ENCODE measurements around the gene NID1.
A peak's percentile ranks its signal among the peaks of the same experiment; 100 is the strongest.
"Not testable (repeated sequence)": the region's sequence is repeated elsewhere in the genome, so short reads cannot be mapped to it uniquely, and the experiment has no call there.

The NID1 gene

DNA sequence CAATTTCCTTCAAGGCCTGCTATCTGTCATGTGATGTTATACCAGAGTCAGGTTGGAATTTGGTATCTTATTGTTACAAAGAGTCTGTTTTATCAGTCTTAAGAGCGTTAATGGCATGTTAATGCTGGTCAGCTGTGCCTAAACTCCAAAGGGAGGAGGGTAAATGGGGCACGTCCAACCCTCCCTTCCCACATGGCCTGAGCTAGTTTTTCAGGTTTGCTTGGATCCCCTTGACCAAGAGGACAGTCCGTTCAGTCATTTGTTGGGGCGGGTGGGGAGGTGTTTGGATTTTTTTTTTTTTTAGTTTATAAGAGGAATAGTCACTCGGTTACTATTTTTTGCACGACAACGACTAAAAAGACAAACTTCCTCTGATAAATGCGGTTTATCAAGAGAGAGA lies 134.3 kb downstream of the NID1 start:
- DNase-seq = no peak

DNA sequence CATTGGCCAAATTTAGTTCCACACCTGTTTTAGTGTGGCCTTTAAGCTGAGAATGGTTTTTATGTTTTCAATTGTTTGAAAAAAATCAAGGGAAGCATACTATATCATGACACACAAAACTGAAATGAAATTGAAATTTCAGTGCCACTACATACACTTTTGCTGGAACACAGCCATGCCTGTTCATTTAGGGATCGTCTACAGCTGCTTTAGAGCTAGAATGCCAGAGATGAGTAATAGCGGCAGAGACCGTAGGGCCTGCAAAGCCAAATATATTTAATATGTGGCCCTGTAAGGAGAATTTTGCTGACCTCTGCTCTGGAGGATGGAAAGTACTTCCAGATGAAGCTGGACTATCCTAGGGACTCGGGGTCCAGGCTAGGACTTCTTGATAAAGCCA lies 135.7 kb downstream of the NID1 start:
- DNase-seq = peak; percentile 39

- DNase-seq = no peak
Measured at GRCh38 chr1:235928197-235928596, 136.7 kb downstream of the NID1 start.

- DNase-seq = not testable (repeated sequence)
Measured at GRCh38 chr1:235927551-235927950, 137.3 kb downstream of the NID1 start.
